ENCODE results near the gene PLXNB2. TPM values are rescaled to one million over a fixed set of nuclear protein-coding genes. Genes with fewer than 3 reads are reported as not detected.

Gene PLXNB2
- total and polyA plus RNA-seq, 8 donors: 89.3 to 216 (median 128) TPM

GRCh38 chr22:50305393-50305922 lies 2.0 kb downstream of the PLXNB2 start:
- peak in 3 of 4 donors; percentile 1 to 3 (median 2) for ATAC-seq
- Histone ChIP-seq H3K4me3 (peak overlapping the region in 3 of 4 donors; percentile 88 to 93 (median 88)), H3K4me1 (peaks cover 9 to 47% (median 14%) of the 10 kb centered on the region in 3 donors), H3K27me3 (no peaks in the 10 kb centered on the region), H3K27ac (peak overlapping the region; percentile 78 to 88 (median 82)), H3K9me3 (no peaks in the 10 kb centered on the region), H3K36me3 (no peaks in the 10 kb centered on the region)
- DNase-seq: peak in 1 of 6 donors; percentile 75
- 64 to 65% methylated on average over 14 of the region's 14 CpGs for WGBS, 2 donors
- intact Hi-C loops (cut with DNase I): no loop called here
- no peak for FAIRE-seq
- no peak for TF ChIP-seq CTCF (IDR thresholded peaks at IDR 0.05)

GRCh38 chr22:50304528-50305392 lies 2.7 kb downstream of the PLXNB2 start:
- intact Hi-C loops (cut with DNase I): no loop called here
- Histone ChIP-seq H3K4me3 (peak overlapping the region in 3 of 4 donors; percentile 88 to 93 (median 88)), H3K36me3 (no peaks in the 10 kb centered on the region), H3K27me3 (no peaks in the 10 kb centered on the region), H3K4me1 (peaks cover 9 to 47% (median 18%) of the 10 kb centered on the region in 3 donors), H3K27ac (peak overlapping the region; percentile 78 to 88 (median 82)), H3K9me3 (no peaks in the 10 kb centered on the region)
- peak in 3 of 4 donors; percentile 1 to 7 (median 4) for ATAC-seq
- no peak for FAIRE-seq
- WGBS, 2 donors: 48 to 50% methylated on average over 21 to 22 of the region's 22 CpGs
- TF ChIP-seq CTCF (IDR thresholded peaks at IDR 0.05): no peak
- peak in 3 of 6 donors; percentile 53 to 82 (median 73) for DNase-seq

DNA sequence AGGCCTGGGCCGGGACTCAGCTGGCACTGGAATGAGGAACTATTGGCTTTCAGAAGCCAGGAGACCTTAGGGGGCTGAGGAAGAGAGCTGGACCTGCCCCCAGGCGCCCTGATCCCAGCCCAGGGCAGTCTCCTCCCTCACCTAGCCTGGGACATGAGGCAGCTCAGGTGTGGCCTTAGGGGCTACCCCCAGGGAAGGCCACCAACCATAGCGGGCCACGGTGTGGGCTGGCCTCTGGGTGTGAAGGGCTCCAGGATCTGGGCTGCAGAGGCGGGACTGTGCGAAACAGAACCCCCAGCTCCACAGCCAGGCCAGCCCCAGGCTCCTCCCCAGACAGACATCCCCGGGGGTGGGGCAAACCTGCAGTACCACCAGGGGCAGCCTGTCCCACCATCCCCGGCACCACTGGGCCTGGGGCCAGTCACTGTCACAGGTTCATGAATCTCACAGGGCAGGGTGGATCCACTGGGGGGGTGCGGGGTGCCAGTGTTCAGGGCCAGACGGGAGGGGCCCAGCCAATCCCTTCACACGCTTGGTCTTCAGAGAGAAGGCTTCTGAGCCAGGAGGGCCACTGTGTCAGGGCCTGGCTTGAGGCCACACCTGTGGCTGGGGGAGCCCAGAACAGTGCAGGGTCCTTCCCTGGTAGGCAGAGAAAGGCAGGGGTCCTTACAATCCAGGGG lies 3.5 kb downstream of the PLXNB2 start:
- Histone ChIP-seq H3K36me3 (no peaks in the 10 kb centered on the region), H3K27me3 (no peaks in the 10 kb centered on the region), H3K4me1 (peaks cover 9 to 47% (median 18%) of the 10 kb centered on the region in 3 donors), H3K27ac (peak overlapping the region; percentile 78 to 88 (median 82)), H3K9me3 (no peaks in the 10 kb centered on the region), H3K4me3 (peak overlapping the region in 1 of 4 donors; percentile 20)
- no peak for TF ChIP-seq CTCF (IDR thresholded peaks at IDR 0.05)
- 58 to 62% methylated on average over 11 of the region's 11 CpGs for WGBS, 2 donors
- no peak for FAIRE-seq
- peak in 4 of 6 donors; percentile 57 to 73 (median 60) for DNase-seq
- ATAC-seq: peak; percentile 5 to 26 (median 12)
- intact Hi-C loops (cut with DNase I): no loop called here

DNA sequence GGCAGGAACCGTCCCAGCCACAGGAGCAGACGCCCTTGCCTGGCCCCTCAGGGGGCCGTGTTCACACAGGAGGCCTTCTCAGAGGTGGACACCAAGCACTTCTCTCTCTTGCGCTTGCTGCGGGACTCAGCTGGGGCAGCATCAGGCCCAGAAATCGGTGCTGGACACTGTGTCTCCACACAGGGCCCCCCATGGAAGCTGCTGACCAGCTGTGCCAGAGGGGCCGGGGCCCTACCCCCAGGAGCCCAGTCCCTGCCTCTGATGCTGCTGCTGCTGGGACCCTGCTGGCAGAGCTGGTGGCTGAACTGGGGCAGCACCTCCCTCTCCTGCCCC lies 4.0 kb downstream of the PLXNB2 start:
- no peaks in the 10 kb centered on the region for H3K36me3 ChIP-seq
- H3K9me3 ChIP-seq: no peaks in the 10 kb centered on the region
- no peak for TF ChIP-seq CTCF (IDR thresholded peaks at IDR 0.05)
- no peaks in the 10 kb centered on the region for H3K27me3 ChIP-seq
- WGBS, 2 donors: 75% methylated on average over 7 of the region's 7 CpGs
- DNase-seq (no peak), FAIRE-seq (no peak), ATAC-seq (no peak)
- H3K4me3 ChIP-seq: peak overlapping the region in 1 of 4 donors; percentile 20
- intact Hi-C loops (cut with DNase I): no loop called here
- H3K4me1 ChIP-seq: peaks cover 9 to 51% (median 18%) of the 10 kb centered on the region in 3 donors
- peak overlapping the region; percentile 78 to 88 (median 82) for H3K27ac ChIP-seq
